HG02588 (cell line): ENCODE measurements around the gene NME4.

ENCODE experiments used
- ATAC-seq: cut with Tn5 transposase; IDR thresholded peaks from one replicate; pipeline ENCODE4 v1.9.1; 2021; ENCODE audit warnings: mild to moderate bottlenecking, moderate library complexity; ENCODE audit not compliant: unreplicated experiment

The NME4 gene

DNA sequence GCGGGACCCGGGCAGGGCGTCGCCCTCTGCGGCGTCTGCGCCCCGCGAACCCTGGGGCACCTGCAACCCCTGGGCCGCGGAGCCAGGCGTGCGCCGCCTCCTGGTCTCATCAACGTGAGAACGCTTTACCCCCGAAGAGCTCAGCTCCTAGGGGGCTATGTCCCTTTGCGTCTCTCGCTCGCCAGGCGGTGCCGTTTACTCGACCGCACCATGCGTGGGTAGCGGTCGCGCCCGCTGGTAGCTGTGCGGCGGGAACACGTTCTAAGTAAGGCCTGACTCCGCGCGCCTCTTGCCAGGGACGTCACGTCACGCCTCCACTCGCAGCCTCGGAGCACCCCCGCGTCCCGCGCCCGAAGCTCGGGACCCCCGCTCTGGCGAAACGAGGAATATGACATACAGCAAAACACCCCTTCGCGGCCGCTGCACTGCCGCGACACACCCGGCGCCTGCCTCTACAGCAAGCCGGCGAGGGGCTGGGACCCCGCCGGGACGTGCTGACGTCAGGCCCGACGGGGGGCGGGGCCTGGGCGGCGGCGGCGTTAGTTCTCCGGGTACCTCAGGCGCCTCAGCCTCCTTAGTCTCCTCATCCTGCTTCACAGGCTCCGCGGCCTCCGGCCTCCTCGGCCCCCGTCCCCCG, 28.2 kb downstream of the NME4 start, which contains the start of gene RAB11FIP3:
Gene RAB11FIP3, plus strand, starts transcription at position 568 of the 637 bp plus-strand sequence. CDS start 358 bp downstream, outside the sequence.
- ATAC-seq = peak; percentile 76

DNA sequence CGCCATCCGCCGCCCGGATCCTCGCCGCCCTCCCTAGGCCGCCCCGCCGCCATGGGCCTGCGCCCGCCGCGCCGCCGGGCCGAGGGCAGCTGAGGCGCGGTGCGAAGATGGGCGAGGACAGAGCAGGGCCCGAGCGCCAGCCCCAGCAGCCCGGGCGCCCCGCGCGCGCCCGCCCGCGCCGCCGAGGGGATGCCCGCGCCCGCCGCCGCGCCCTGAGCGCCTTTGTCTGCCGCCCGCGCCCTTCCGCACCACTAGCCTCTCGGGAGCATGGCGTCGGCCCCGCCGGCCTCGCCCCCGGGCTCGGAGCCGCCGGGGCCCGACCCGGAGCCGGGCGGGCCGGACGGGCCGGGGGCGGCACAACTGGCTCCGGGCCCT, 28.7 kb downstream of the NME4 start:
- ATAC-seq = peak; percentile 30

DNA sequence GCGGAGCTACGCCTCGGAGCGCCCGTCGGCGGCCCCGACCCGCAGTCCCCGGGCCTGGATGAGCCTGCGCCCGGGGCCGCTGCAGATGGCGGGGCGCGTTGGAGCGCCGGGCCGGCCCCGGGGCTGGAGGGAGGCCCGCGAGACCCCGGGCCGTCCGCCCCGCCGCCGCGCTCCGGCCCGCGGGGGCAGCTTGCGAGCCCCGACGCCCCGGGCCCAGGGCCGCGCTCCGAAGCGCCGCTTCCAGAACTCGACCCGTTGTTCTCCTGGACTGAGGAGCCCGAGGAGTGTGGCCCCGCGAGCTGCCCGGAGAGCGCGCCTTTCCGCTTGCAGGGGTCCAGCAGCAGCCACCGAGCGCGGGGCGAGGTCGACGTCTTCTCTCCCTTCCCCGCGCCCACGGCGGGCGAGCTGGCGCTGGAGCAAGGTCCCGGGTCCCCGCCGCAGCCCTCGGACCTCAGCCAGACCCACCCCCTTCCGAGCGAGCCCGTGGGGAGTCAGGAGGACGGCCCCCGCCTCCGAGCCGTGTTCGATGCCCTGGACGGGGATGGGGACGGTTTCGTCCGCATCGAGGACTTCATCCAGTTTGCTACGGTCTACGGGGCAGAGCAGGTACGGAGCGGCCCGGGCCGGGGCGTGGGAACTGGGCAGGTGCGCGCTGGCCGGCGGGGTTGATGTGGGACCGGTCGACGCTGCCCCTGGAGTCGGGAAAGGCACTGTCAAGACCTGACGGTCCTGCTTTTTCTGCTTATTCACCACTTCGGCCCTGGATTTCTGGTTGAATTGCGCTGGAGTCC, 29.3 kb downstream of the NME4 start:
- peak; percentile 13 for ATAC-seq

DNA sequence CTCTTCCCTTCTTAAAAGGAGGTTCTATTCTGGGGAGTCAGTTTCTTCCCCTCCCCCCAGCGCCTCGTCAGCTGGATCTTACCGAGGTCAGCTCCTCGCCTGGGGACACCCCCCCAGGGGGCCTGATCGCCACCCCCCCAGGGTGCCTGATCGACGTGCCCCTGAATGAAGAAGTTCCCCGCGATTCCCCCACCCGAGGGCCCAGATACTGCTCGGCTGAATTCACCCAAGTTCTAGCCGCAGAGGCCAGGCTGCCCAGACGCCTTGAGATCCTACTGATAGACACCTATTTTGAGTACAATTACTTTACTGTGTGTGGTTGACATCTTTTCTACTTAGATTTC, 29.9 kb downstream of the NME4 start:
- ATAC-seq = no peak

DNA sequence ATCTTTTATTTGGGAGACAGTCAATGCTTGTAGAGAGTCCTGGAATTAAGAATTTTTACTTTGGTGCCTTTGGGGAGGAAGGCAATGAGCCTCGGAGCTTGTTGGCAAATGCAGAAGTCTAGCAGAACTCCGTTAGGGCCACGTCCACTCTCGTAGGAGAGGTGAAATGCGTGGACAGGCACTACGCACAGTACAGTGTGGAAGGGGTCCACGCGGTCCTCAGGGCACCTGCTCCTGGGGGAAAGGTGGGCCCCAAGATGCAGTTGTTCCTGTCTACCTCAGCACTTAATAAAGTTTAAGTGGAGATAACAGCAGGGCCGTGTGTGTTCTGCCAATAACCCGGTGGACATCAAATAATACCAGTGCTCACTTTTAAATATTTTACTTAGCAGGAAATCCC, 30.3 kb downstream of the NME4 start:
- ATAC-seq = no peak

DNA sequence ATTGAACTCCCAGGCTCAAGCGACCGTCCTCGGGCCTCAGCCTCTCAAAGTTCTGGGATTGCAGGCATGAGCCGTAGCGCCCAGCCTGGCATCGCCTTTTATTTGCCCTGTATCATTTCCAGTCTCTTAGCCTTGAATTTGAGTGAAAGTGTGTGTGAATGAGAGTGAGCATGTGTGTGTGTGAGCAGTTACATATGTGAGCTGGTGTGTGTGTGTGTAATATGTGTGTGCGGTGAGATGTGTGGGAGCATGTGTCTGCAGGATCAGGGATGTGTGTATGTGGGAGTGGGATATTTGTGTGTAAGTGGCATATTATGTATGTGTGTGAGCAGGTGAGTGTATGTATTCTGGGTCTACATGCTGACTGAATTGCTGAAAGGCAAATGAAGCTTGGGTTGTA, 33.9 kb downstream of the NME4 start:
- ATAC-seq = no peak

DNA sequence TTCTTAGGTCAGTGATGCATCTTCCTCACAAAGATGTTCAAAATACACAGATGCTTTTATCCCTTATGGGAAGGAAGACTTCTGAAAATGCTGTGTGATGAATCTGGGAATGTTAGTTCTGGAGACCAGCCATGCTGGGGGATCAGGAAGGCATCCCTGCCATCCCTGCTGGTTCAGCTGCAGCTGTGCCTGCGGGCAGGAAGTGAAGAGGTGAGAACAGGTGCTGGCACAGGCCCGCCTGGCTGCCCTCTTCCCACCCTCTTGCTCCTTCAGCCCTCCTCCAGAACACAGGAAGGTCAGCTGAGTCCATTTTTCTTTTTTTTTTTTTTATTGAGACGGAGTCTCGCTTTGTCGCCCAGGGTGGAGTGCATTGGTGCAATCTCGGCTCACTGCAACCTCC, 43.6 kb downstream of the NME4 start:
- ATAC-seq = no peak

DNA sequence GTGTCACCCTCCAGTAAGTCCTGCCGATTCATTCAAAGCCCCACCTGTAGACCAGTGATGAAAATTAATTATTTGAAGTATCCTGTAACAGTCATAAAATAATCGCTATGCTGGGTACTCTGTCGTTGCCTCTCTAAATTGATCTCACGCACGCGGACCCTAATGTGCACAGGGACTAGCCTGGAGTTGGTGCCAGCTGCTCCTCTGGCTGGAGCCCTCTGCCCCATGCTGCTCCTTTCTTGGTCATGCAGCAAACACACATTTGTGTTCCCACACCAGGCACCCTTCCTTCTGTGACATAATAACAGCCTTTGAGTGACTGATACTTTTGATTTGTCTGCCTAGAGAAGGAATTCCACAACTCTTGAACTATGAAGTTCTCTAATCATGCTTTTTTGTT, 44.4 kb downstream of the NME4 start:
- no peak for ATAC-seq

DNA sequence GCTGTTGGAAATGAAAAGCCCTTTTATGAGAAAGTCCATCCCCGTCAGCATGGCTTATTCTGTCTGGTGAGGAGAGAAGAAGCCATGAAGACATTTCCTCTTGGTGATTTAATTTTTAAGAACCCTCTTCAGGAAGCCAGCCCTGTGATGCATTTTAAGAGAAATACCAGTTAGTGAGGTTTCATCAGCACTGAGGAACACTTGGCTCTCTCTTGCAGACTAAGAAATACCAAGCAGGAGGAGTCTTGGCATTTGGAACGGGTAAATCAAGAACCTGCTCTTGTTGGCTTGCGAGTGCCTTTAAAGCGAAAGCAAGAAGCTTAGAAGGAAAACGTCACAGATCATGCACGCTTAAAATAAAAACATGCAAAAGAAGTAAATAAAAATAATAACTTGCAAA, 46.0 kb downstream of the NME4 start:
- ATAC-seq = no peak

DNA sequence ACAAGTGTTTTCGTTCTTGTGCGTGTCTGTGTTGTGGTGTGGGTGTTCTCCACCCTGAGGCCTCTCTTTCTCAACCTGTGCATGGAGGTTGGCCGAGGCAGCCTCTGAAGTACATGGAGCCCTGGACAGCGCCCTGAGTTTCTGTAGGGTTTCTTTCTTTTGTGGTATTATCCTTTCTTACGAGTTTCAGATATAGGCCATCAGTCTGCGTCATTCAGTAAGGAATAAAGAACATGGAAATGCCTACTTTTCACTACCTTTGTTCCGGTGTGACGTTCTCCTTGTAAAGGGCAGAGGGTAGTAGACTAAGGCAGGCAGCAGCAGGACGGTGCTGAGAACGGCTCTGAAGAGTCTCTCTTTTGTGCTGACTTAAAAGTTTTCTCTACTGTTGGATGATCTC, 47.0 kb downstream of the NME4 start:
- ATAC-seq = no peak

DNA sequence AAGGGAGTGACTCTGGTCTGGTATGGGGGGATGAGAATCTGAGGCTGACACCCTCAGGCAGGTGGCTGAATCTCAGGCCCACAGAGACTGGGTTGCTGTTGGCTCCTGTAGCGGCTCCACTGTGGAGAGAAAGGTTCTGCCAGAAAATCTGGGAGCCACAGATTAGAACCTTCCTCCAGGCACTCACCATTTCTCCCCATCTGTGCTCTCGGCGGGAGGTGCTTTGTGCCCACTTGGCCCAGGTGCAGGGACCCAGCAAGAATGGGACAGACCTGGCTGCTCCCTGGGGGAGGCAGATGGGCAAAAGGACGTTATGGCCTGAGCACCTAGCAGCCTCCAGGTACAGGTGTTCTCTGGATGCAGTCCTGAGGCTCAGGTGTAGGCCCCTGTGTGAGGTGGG, 48.6 kb downstream of the NME4 start:
- ATAC-seq = no peak
